Panc1 (cell line): ENCODE results near the gene GGT6. TPM values are rescaled to one million over a fixed set of nuclear protein-coding genes. Genes with fewer than 3 reads are reported as not detected.
"Not testable (repeated sequence)": the region's sequence is repeated elsewhere in the genome, so short reads cannot be mapped to it uniquely, and the experiment has no call there.

Experiments used
- ATAC-seq: fragments of 200-7000 bp; cut with Tn5 transposase; 2 replicates; pipeline ENCODE4 v1.9.1; 2020; ENCODE audit warnings: mild to moderate bottlenecking, moderate library complexity
- BruUV-seq: library from RNA; stranded (reverse); fragments of 400-500 nt; replicated peaks from 2 replicates; lab custom pipeline; 2021; lab: Mats Ljungman, UMichigan
- CTCF ChIA-PET: fragments of 300-600 bp; sonication (Branson Sonifier 250); formaldehyde crosslinking; loops from one replicate; lab custom pipeline; 2022; ENCODE audit warnings: antibody characterized with exemption; lab: Charles Lee
- POLR2A ChIA-PET: fragments of 300-600 bp; sonication (Branson Sonifier 250); formaldehyde crosslinking; loops from one replicate; lab custom pipeline; 2022; ENCODE audit warnings: antibody characterized with exemption; lab: Charles Lee
- DNase-seq: peaks from one replicate; pipeline ENCODE4 v3.0.0-alpha.2; 2010; ENCODE audit warnings: low read depth, low spot score
- H3K27ac ChIP-seq: 2 replicates; pipeline ENCODE4 v1.5.1; 2011; ENCODE audit warnings: mild to moderate bottlenecking, low read length, inconsistent platforms
- H3K27me3 ChIP-seq: fragments of 200-500 bp; sonication (Bioruptor generic); 2 replicates; pipeline ENCODE4 v1.6.0; 2014; ENCODE audit warnings: low read length, inconsistent platforms; ENCODE audit not compliant: control insufficient read depth, insufficient read depth
- H3K36me3 ChIP-seq: fragments of 200-500 bp; sonication (Bioruptor generic); 2 replicates; pipeline ENCODE4 v1.5.1; 2014; ENCODE audit warnings: inconsistent platforms, mild to moderate bottlenecking, low read length, moderate library complexity; ENCODE audit not compliant: control insufficient read depth, insufficient read depth
- H3K4me1 ChIP-seq: 2 replicates; pipeline ENCODE4 v1.5.1; 2011; ENCODE audit warnings: inconsistent platforms, mild to moderate bottlenecking, low read length, moderate library complexity; ENCODE audit not compliant: control insufficient read depth, insufficient read depth
- H3K4me3 ChIP-seq, 2 experiments: 2 replicates each; pipeline ENCODE4 v1.5.1; 2011 to 2012; ENCODE audit warnings: low read depth in 2 of 2, low read length in 2 of 2, mild to moderate bottlenecking in 2 of 2, inconsistent platforms in 1 of 2, moderate library complexity in 1 of 2
- H3K9me3 ChIP-seq: fragments of 200-500 bp; sonication (Bioruptor generic); 2 replicates; pipeline ENCODE4 v1.5.1; 2014; ENCODE audit warnings: low read depth, mild to moderate bottlenecking, inconsistent platforms, low read length, moderate library complexity; ENCODE audit not compliant: control insufficient read depth, insufficient read depth
- CTCF ChIP-seq: fragments of 450-650 bp; IDR thresholded peaks from 2 replicates; pipeline ENCODE4 v1.5.1; 2017; ENCODE audit warnings: mild to moderate bottlenecking
- POLR2AphosphoS5 ChIP-seq: IDR thresholded peaks from 2 replicates; pipeline ENCODE4 v1.6.1; 2012; ENCODE audit warnings: mild to moderate bottlenecking, low read depth, low read length, moderate library complexity
- REST ChIP-seq, 2 experiments: IDR thresholded peaks; 2 replicates each; pipeline ENCODE4 v1.6.1; 2011 to 2012; ENCODE audit warnings: low read depth in 2 of 2, control low read depth in 1 of 2, low read length in 1 of 2, mild to moderate bottlenecking in 1 of 2, moderate library complexity in 1 of 2; ENCODE audit not compliant: insufficient read depth in 1 of 2
- SIN3A ChIP-seq: IDR thresholded peaks from 2 replicates; pipeline ENCODE4 v1.6.1; 2012; ENCODE audit warnings: low read depth, mild to moderate bottlenecking, low read length, moderate library complexity, borderline replicate concordance; ENCODE audit not compliant: insufficient read depth
- TCF7L2 ChIP-seq: IDR thresholded peaks from 2 replicates; pipeline ENCODE4 v1.6.1; 2011; ENCODE audit warnings: mild to moderate bottlenecking, low read depth, low read length, inconsistent platforms
- in situ Hi-C: cut with HindIII; loops from 2 replicates; pipeline ENCODE4 v1.10.0; 2016; ENCODE audit warnings: low sequenced_read_pairs, low pct_unique_long_range_greater_than_20kb
- intact Hi-C: fragments of 100-400 bp; cut with micrococcal nuclease; formaldehyde crosslinking; loops from one replicate; pipeline ENCODE4 v1.10.0; 2022; ENCODE audit not compliant: unreplicated experiment
- total RNA-seq: library from RNA; stranded (reverse); gene quantifications from one replicate; pipeline ENCODE4 v1.2.1, GENCODE V29; 2021; ENCODE audit not compliant: unreplicated experiment

GGT6 gene
- total RNA-seq, 1 experiment from 2014 or later = not detected

GRCh38 chr17:4607261-4607741, 46.9 kb upstream of the GGT6 start:
- no peak for TF ChIP-seq CTCF
- no peak for TF ChIP-seq POLR2AphosphoS5
- TF ChIP-seq TCF7L2 = no peak
- no peak for TF ChIP-seq SIN3A
- no peak for TF ChIP-seq REST (IDR thresholded peaks at IDR 0.05; ENCODE audit: insufficient read depth in 1 of 2, low read depth in 2 of 2, low read length in 1 of 2)
- CTCF ChIA-PET = no interaction called here
- Histone ChIP-seq H3K4me3 (no peak overlapping the region), H3K27ac (no peak overlapping the region), H3K36me3 (no peaks in the 10 kb centered on the region), H3K4me1 (no peaks in the 10 kb centered on the region), H3K9me3 (no peaks in the 10 kb centered on the region), H3K27me3 (peaks cover 5% of the 10 kb centered on the region)
- intact Hi-C loops = no loop called here
- DNase-seq (no peak), ATAC-seq (no peak)
- in situ Hi-C loops = no loop called here
- BruUV-seq = no TSS peak
- POLR2A ChIA-PET = no interaction called here

GRCh38 chr17:4605826-4606225, 45.4 kb upstream of the GGT6 start:
- ATAC-seq = no peak
- BruUV-seq = no TSS peak
- no peak overlapping the region for H3K27ac ChIP-seq
- no peaks in the 10 kb centered on the region for H3K4me1 ChIP-seq
- intact Hi-C loops (no loop called here), in situ Hi-C loops (no loop called here)
- no peak for TF ChIP-seq POLR2AphosphoS5
- TF ChIP-seq REST (IDR thresholded peaks at IDR 0.05; ENCODE audit: insufficient read depth in 1 of 2, low read depth in 2 of 2, low read length in 1 of 2) = no peak
- TF ChIP-seq SIN3A = no peak
- TF ChIP-seq CTCF = no peak
- TF ChIP-seq TCF7L2 = no peak
- ChIA-PET CTCF (no interaction called here), POLR2A (no interaction called here)
- H3K9me3 ChIP-seq = no peaks in the 10 kb centered on the region
- no peaks in the 10 kb centered on the region for H3K36me3 ChIP-seq
- H3K4me3 ChIP-seq = no peak overlapping the region
- H3K27me3 ChIP-seq = peaks cover 5% of the 10 kb centered on the region
- DNase-seq = no peak

- intact Hi-C loops, CTCF ChIA-PET, H3K27me3 ChIP-seq: not testable (repeated sequence)
Observed at GRCh38 chr17:4604736-4605135, 44.4 kb upstream of the GGT6 start.

More at GRCh38 chr17:4604736-4605135, 44.4 kb upstream of the GGT6 start:
- H3K4me1 ChIP-seq, POLR2A ChIA-PET, in situ Hi-C loops, H3K9me3 ChIP-seq, DNase-seq, H3K36me3 ChIP-seq, ATAC-seq, BruUV-seq, H3K27ac ChIP-seq, H3K4me3 ChIP-seq: not testable (repeated sequence)
